Neuronal stem cell (in vitro differentiated cells): ENCODE measurements around the gene NTF3.

Source experiments
- DNase-seq: peaks from one replicate; pipeline ENCODE4 v3.0.0-alpha.2; 2013; ENCODE audit warnings: low spot score
- H2AFZ ChIP-seq: one replicate; pipeline ENCODE4 v1.6.1; 2013; ENCODE audit warnings: mild to moderate bottlenecking, low read length, inconsistent platforms
- H2AK5ac ChIP-seq: 2 replicates; pipeline ENCODE4 v1.6.1; 2013; ENCODE audit warnings: low read depth, mild to moderate bottlenecking, inconsistent platforms, low read length, moderate library complexity, mixed read lengths
- H2BK120ac ChIP-seq: 2 replicates; pipeline ENCODE4 v1.6.1; 2013; ENCODE audit warnings: low read depth, mild to moderate bottlenecking, inconsistent platforms, low read length, moderate library complexity, mixed read lengths
- H2BK12ac ChIP-seq: one replicate; pipeline ENCODE4 v1.6.1; 2013; ENCODE audit warnings: low read length, inconsistent platforms
- H2BK15ac ChIP-seq: 2 replicates; pipeline ENCODE4 v1.6.1; 2013; ENCODE audit warnings: mild to moderate bottlenecking, low read length, inconsistent platforms, mixed read lengths
- H2BK5ac ChIP-seq: one replicate; pipeline ENCODE4 v1.6.1; 2013; ENCODE audit warnings: inconsistent platforms, mild to moderate bottlenecking, low read length, moderate library complexity
- H3K14ac ChIP-seq: one replicate; pipeline ENCODE4 v1.6.1; 2013; ENCODE audit warnings: low read length, inconsistent platforms
- H3K18ac ChIP-seq: 2 replicates; pipeline ENCODE4 v1.6.1; 2013; ENCODE audit warnings: low read length, inconsistent platforms
- H3K23ac ChIP-seq: 2 replicates; pipeline ENCODE4 v1.6.1; 2013; ENCODE audit warnings: low read depth, mild to moderate bottlenecking, mixed read lengths, low read length, inconsistent platforms; ENCODE audit not compliant: poor library complexity
- H3K27ac ChIP-seq: replicated peaks from 3 replicates; pipeline ENCODE4 v1.5.1; 2013; ENCODE audit warnings: low read length, inconsistent platforms
- H3K27me3 ChIP-seq, 3 experiments: 2 replicates each; pipeline ENCODE4 v1.6.1; 2013; ENCODE audit warnings: low read length in 3 of 3, mild to moderate bottlenecking in 2 of 3, inconsistent platforms in 1 of 3, low read depth in 1 of 3, mixed read lengths in 1 of 3, moderate library complexity in 1 of 3; ENCODE audit not compliant: control insufficient read depth in 3 of 3, insufficient read depth in 3 of 3
- H3K36me3 ChIP-seq, 2 donors: replicated peaks in 1 of 2; 2 replicates each; pipeline ENCODE4 v1.6.1; 2013; ENCODE audit warnings: low read length in 2 of 2; ENCODE audit not compliant: control insufficient read depth in 2 of 2, insufficient read depth in 2 of 2
- H3K4ac ChIP-seq: 2 replicates; pipeline ENCODE4 v1.6.1; 2013; ENCODE audit warnings: inconsistent platforms, mild to moderate bottlenecking, low read length, moderate library complexity
- H3K4me1 ChIP-seq, 2 donors: 1 replicate in 1 of 2; 2 replicates in 1 of 2; pipeline ENCODE4 v1.6.1; 2013; ENCODE audit warnings: low read length in 2 of 2, low read depth in 1 of 2; ENCODE audit not compliant: control insufficient read depth in 2 of 2, insufficient read depth in 1 of 2
- H3K4me2 ChIP-seq: one replicate; pipeline ENCODE4 v1.6.1; 2013; ENCODE audit warnings: mild to moderate bottlenecking, low read length, inconsistent platforms; ENCODE audit not compliant: insufficient read depth, poor library complexity, severe bottlenecking
- H3K4me3 ChIP-seq, 2 donors: 2 replicates each; pipeline ENCODE4 v1.5.1; 2013; ENCODE audit warnings: low read length in 2 of 2, mild to moderate bottlenecking in 2 of 2, inconsistent platforms in 1 of 2, moderate library complexity in 1 of 2
- H3K79me1 ChIP-seq: one replicate; pipeline ENCODE4 v1.6.1; 2013; ENCODE audit warnings: low read depth, mild to moderate bottlenecking, inconsistent platforms, low read length, moderate library complexity
- H3K9ac ChIP-seq: one replicate; pipeline ENCODE4 v1.6.1; 2013; ENCODE audit warnings: mild to moderate bottlenecking, low read depth, low read length, inconsistent platforms; ENCODE audit not compliant: poor library complexity
- H3K9me3 ChIP-seq, 2 donors: replicated peaks in 1 of 2; 2 replicates each; pipeline versions ENCODE3 to v1.6.1; 2013; ENCODE audit warnings: low read length in 2 of 2, mild to moderate bottlenecking in 2 of 2, inconsistent platforms in 1 of 2, low read depth in 1 of 2, mixed read lengths in 1 of 2, moderate library complexity in 1 of 2; ENCODE audit not compliant: control insufficient read depth in 2 of 2, insufficient read depth in 1 of 2
- H4K8ac ChIP-seq: one replicate; pipeline ENCODE4 v1.6.1; 2013; ENCODE audit warnings: low read depth, mild to moderate bottlenecking, inconsistent platforms, low read length, moderate library complexity
- H4K91ac ChIP-seq: one replicate; pipeline ENCODE4 v1.6.1; 2013; ENCODE audit warnings: low read length, low read depth, mild to moderate bottlenecking, inconsistent platforms; ENCODE audit not compliant: poor library complexity
- WGBS, 2 donors: extraction: QIAGEN DNeasy Blood & Tissue Kit; methylation state at CpG; one replicate each; pipeline ENCODE4 v1.1.7; 2013; ENCODE audit warnings: missing lambda C conversion rate in 2 of 2, mixed read lengths in 1 of 2; ENCODE audit not compliant: insufficient read length in 2 of 2, insufficient replicate concordance in 1 of 2; ENCODE audit errors: extremely low coverage in 2 of 2; 5-methylcytosine and 5-hydroxymethylcytosine counted together

The NTF3 gene

GRCh38 chr12:5513406-5513805 is 81.5 kb downstream of the NTF3 start:
- peaks cover under 1 to 13% of the 10 kb centered on the region in 2 donors for H3K4me1 ChIP-seq
- H3K9ac ChIP-seq: no peak overlapping the region
- peak overlapping the region in 1 of 2 donors; percentile 18 for H3K4me3 ChIP-seq
- no peak for DNase-seq
- no peak overlapping the region for H2BK15ac ChIP-seq
- no peak overlapping the region for H3K18ac ChIP-seq
- H2AFZ ChIP-seq: no peak overlapping the region
- H2BK120ac ChIP-seq: no peak overlapping the region
- H3K14ac ChIP-seq: no peak overlapping the region
- no peaks in the 10 kb centered on the region for H3K9me3 ChIP-seq
- no peaks in the 10 kb centered on the region for H3K79me1 ChIP-seq
- H4K8ac ChIP-seq: no peak overlapping the region
- H3K27me3 ChIP-seq: peaks cover 0 to 3% (median 0%) of the 10 kb centered on the region in 3 experiments
- H3K36me3 ChIP-seq: no peaks in the 10 kb centered on the region
- H3K27ac ChIP-seq: no peak overlapping the region
- H4K91ac ChIP-seq: no peak overlapping the region
- H2BK12ac ChIP-seq: no peak overlapping the region
- H3K4ac ChIP-seq: no peak overlapping the region
- no peak overlapping the region for H2AK5ac ChIP-seq
- H2BK5ac ChIP-seq: no peak overlapping the region
- no CpG with 5 or more reads among the region's 4 CpGs for WGBS, 2 donors
- H3K4me2 ChIP-seq: no peak overlapping the region
- no peak overlapping the region for H3K23ac ChIP-seq

GRCh38 chr12:5514016-5514415 is 82.1 kb downstream of the NTF3 start:
- Histone ChIP-seq H3K4me1 (peaks cover 2 to 13% of the 10 kb centered on the region in 2 donors), H2BK120ac (no peak overlapping the region), H3K9ac (no peak overlapping the region), H3K4me3 (no peak overlapping the region), H3K27me3 (peaks cover 0 to 3% (median 0%) of the 10 kb centered on the region in 3 experiments), H2BK5ac (no peak overlapping the region), H3K36me3 (no peaks in the 10 kb centered on the region), H3K14ac (no peak overlapping the region), H4K8ac (no peak overlapping the region), H3K4ac (no peak overlapping the region), H3K9me3 (no peaks in the 10 kb centered on the region), H3K27ac (no peak overlapping the region), H2AFZ (no peak overlapping the region), H3K4me2 (no peak overlapping the region), H2BK12ac (no peak overlapping the region), H4K91ac (no peak overlapping the region), H2BK15ac (no peak overlapping the region), H3K79me1 (no peaks in the 10 kb centered on the region), H2AK5ac (no peak overlapping the region), H3K23ac (no peak overlapping the region), H3K18ac (no peak overlapping the region)
- no peak for DNase-seq
- no CpG with 5 or more reads among the region's 6 CpGs for WGBS, 2 donors

- peaks cover 2 to 13% of the 10 kb centered on the region in 2 donors for H3K4me1 ChIP-seq
- H3K27ac ChIP-seq: no peak overlapping the region
These were observed 82.6 kb downstream of the NTF3 start for GRCh38 chr12:5514545-5514944.

GRCh38 chr12:5515458-5515857 is 83.5 kb downstream of the NTF3 start:
- no peak overlapping the region for H3K4me2 ChIP-seq
- H3K36me3 ChIP-seq: no peaks in the 10 kb centered on the region
- no peak overlapping the region for H2AK5ac ChIP-seq
- no peak overlapping the region for H2BK12ac ChIP-seq
- no peak overlapping the region for H3K9ac ChIP-seq
- H2BK5ac ChIP-seq: no peak overlapping the region
- no peak overlapping the region for H3K14ac ChIP-seq
- no peak overlapping the region for H3K18ac ChIP-seq
- DNase-seq: no peak
- peaks cover 0 to 3% (median 0%) of the 10 kb centered on the region in 3 experiments for H3K27me3 ChIP-seq
- no CpG with 5 or more reads among the region's 1 CpG for WGBS, 2 donors
- H3K79me1 ChIP-seq: no peaks in the 10 kb centered on the region
- H4K91ac ChIP-seq: no peak overlapping the region
- no peak overlapping the region for H4K8ac ChIP-seq
- no peak overlapping the region for H3K27ac ChIP-seq
- H3K23ac ChIP-seq: no peak overlapping the region
- H2BK120ac ChIP-seq: no peak overlapping the region
- H3K9me3 ChIP-seq: no peaks in the 10 kb centered on the region
- H3K4me1 ChIP-seq: peaks cover 2 to 13% of the 10 kb centered on the region in 2 donors
- no peak overlapping the region for H2BK15ac ChIP-seq
- H3K4ac ChIP-seq: no peak overlapping the region
- H3K4me3 ChIP-seq: no peak overlapping the region
- H2AFZ ChIP-seq: no peak overlapping the region

More at GRCh38 chr12:5514545-5514944, 82.6 kb downstream of the NTF3 start:
- Histone ChIP-seq H3K4ac (no peak overlapping the region), H4K91ac (no peak overlapping the region), H3K4me3 (no peak overlapping the region), H2BK15ac (no peak overlapping the region), H3K18ac (no peak overlapping the region), H2AK5ac (no peak overlapping the region), H3K79me1 (no peaks in the 10 kb centered on the region), H3K9ac (no peak overlapping the region), H3K9me3 (no peaks in the 10 kb centered on the region), H2BK120ac (no peak overlapping the region), H3K27me3 (peaks cover 0 to 3% (median 0%) of the 10 kb centered on the region in 3 experiments), H3K23ac (no peak overlapping the region), H3K4me2 (no peak overlapping the region), H3K14ac (no peak overlapping the region), H2BK12ac (no peak overlapping the region), H3K36me3 (no peaks in the 10 kb centered on the region), H4K8ac (no peak overlapping the region), H2BK5ac (no peak overlapping the region), H2AFZ (no peak overlapping the region)
- WGBS, 2 donors: no CpG with 5 or more reads among the region's 4 CpGs
- no peak for DNase-seq
